Measurements from ENCODE around the gene MAST4.

Gene MAST4

GRCh38 chr5:67045816-67046740 is 449.9 kb downstream of the MAST4 start:
- Histone ChIP-seq H3K36me3 (ENCODE audit: control insufficient read depth, low read length) (no peaks in the 10 kb centered on the region), H3K9me2 (replicated peaks; ENCODE audit: control insufficient read depth, low read length) (no peaks in the 10 kb centered on the region), H3K27ac (ENCODE audit: low read depth, low read length) (no peak overlapping the region), H3K27me3 (ENCODE audit: control insufficient read depth, low read length) (peaks cover 6% of the 10 kb centered on the region; the same call in 1 of the 2 replicates), H3F3A (ENCODE audit: control insufficient read depth, insufficient read depth) (no peaks in the 10 kb centered on the region), H3K79me2 (ENCODE audit: control insufficient read depth, low read length) (no peaks in the 10 kb centered on the region), H3K4me1 (ENCODE audit: control insufficient read depth, low read length) (no peaks in the 10 kb centered on the region), H4K20me1 (ENCODE audit: control insufficient read depth, insufficient read depth, low read depth, low read length) (no peaks in the 10 kb centered on the region), H3K4me2 (ENCODE audit: low read length) (no peak overlapping the region), H3K9me3 (ENCODE audit: control insufficient read depth, insufficient read depth, low read length) (no peaks in the 10 kb centered on the region), H3K4me3 (ENCODE audit: low read length) (no peak overlapping the region)
- TF ChIP-seq, protein P1, sequence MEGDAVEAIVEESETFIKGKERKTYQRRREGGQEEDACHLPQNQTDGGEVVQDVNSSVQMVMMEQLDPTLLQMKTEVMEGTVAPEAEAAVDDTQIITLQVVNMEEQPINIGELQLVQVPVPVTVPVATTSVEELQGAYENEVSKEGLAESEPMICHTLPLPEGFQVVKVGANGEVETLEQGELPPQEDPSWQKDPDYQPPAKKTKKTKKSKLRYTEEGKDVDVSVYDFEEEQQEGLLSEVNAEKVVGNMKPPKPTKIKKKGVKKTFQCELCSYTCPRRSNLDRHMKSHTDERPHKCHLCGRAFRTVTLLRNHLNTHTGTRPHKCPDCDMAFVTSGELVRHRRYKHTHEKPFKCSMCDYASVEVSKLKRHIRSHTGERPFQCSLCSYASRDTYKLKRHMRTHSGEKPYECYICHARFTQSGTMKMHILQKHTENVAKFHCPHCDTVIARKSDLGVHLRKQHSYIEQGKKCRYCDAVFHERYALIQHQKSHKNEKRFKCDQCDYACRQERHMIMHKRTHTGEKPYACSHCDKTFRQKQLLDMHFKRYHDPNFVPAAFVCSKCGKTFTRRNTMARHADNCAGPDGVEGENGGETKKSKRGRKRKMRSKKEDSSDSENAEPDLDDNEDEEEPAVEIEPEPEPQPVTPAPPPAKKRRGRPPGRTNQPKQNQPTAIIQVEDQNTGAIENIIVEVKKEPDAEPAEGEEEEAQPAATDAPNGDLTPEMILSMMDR (IDR thresholded peaks at IDR 0.05; ENCODE audit: low read depth, low read length, poor library complexity, severe bottlenecking), result no peak
- TF ChIP-seq EZH2phosphoT487 (IDR thresholded peaks at IDR 0.05; ENCODE audit: borderline replicate concordance, low read length), result no peak

DNA sequence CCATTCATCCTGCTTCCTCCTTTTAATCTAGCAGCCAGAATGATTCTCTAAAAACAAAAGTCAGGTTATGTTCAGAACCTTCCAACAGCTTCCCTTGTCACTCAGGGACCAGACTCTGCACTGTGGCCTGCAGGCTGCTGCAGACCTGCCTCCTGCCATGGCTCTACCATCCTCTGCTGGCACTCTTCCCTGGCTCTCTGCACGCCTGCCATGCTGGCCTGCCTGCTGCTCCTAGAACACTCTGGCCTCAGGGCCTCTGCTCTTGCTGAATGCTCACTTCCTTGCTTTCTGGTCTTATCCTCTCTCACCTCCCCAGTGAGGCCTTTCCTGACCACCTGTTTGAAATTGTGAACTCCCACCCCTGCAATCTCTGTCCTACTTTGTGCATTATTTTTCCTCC is 451.0 kb downstream of the MAST4 start:
- Histone ChIP-seq H3K36me3 (ENCODE audit: control insufficient read depth, low read length) (no peaks in the 10 kb centered on the region), H3K9me2 (replicated peaks; ENCODE audit: control insufficient read depth, low read length) (no peaks in the 10 kb centered on the region), H3K4me3 (ENCODE audit: low read length) (no peak overlapping the region), H3K4me2 (ENCODE audit: low read length) (no peak overlapping the region), H3K27me3 (ENCODE audit: control insufficient read depth, low read length) (peaks cover 6% of the 10 kb centered on the region; the same call in 1 of the 2 replicates), H3K27ac (ENCODE audit: low read depth, low read length) (no peak overlapping the region), H3F3A (ENCODE audit: control insufficient read depth, insufficient read depth) (no peaks in the 10 kb centered on the region), H3K79me2 (ENCODE audit: control insufficient read depth, low read length) (no peaks in the 10 kb centered on the region), H3K9me3 (ENCODE audit: control insufficient read depth, insufficient read depth, low read length) (no peaks in the 10 kb centered on the region), H4K20me1 (ENCODE audit: control insufficient read depth, insufficient read depth, low read depth, low read length) (no peaks in the 10 kb centered on the region), H3K4me1 (ENCODE audit: control insufficient read depth, low read length) (no peaks in the 10 kb centered on the region)
- TF ChIP-seq, protein P1 (IDR thresholded peaks at IDR 0.05; ENCODE audit: low read depth, low read length, poor library complexity, severe bottlenecking), result no peak
- TF ChIP-seq EZH2phosphoT487 (IDR thresholded peaks at IDR 0.05; ENCODE audit: borderline replicate concordance, low read length), result no peak

DNA sequence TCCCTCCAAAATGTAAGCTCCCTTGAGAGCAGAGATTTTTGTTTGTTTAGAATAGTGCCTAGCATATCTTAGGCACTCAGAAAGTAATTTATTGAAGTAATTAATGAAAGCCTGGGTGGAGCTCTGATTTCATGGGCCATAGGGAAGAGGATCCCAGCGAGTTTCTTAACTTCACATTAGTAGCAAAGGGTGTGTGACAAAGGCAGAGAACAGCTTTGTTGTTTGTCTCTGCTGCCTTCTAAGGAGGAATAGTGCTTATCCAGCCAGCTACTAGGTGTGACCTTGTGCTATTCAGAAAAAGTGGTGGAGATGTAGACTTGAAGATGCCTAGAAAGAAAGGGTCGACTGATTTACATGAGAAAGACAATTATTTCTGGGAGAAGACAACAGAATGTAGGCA is 451.4 kb downstream of the MAST4 start:
- Histone ChIP-seq H3K79me2 (ENCODE audit: control insufficient read depth, low read length) (no peaks in the 10 kb centered on the region), H3K9me2 (replicated peaks; ENCODE audit: control insufficient read depth, low read length) (no peaks in the 10 kb centered on the region), H3K4me3 (ENCODE audit: low read length) (no peak overlapping the region), H3K27me3 (ENCODE audit: control insufficient read depth, low read length) (peaks cover 4% of the 10 kb centered on the region; the same call in 1 of the 2 replicates), H4K20me1 (ENCODE audit: control insufficient read depth, insufficient read depth, low read depth, low read length) (no peaks in the 10 kb centered on the region), H3F3A (ENCODE audit: control insufficient read depth, insufficient read depth) (no peaks in the 10 kb centered on the region), H3K4me2 (ENCODE audit: low read length) (no peak overlapping the region), H3K9me3 (ENCODE audit: control insufficient read depth, insufficient read depth, low read length) (no peaks in the 10 kb centered on the region), H3K27ac (ENCODE audit: low read depth, low read length) (no peak overlapping the region), H3K36me3 (ENCODE audit: control insufficient read depth, low read length) (no peaks in the 10 kb centered on the region), H3K4me1 (ENCODE audit: control insufficient read depth, low read length) (no peaks in the 10 kb centered on the region)
- no peak for TF ChIP-seq EZH2phosphoT487 (IDR thresholded peaks at IDR 0.05; ENCODE audit: borderline replicate concordance, low read length)

DNA sequence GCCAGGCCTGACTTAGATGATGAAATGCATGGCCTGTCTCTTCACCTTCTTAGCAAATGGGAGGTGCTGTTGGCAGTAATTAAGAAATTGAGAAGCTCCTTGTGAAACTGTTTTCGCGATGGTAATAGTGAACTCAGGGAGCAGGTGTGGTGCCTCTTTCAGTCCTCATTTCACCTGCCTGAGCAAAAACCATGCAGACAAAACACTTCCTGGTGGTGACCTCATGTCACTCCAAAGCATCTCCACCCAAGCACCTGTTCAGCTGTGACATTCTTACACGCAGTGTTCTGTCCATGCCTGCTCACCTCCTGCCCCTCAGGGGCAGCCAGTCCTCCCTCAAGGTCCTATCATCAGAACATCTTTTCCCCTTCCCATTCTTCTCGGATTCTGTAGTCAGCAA is 453.9 kb downstream of the MAST4 start:
- Histone ChIP-seq H3K27ac (ENCODE audit: low read depth, low read length) (no peak overlapping the region), H3K79me2 (ENCODE audit: control insufficient read depth, low read length) (no peaks in the 10 kb centered on the region), H3K4me3 (ENCODE audit: low read length) (no peak overlapping the region), H3K9me2 (replicated peaks; ENCODE audit: control insufficient read depth, low read length) (no peaks in the 10 kb centered on the region), H3K4me2 (ENCODE audit: low read length) (no peak overlapping the region), H3K27me3 (ENCODE audit: control insufficient read depth, low read length) (peaks cover 2% of the 10 kb centered on the region; the same call in 1 of the 2 replicates), H3K36me3 (ENCODE audit: control insufficient read depth, low read length) (no peaks in the 10 kb centered on the region), H4K20me1 (ENCODE audit: control insufficient read depth, insufficient read depth, low read depth, low read length) (no peaks in the 10 kb centered on the region), H3F3A (ENCODE audit: control insufficient read depth, insufficient read depth) (no peaks in the 10 kb centered on the region), H3K4me1 (ENCODE audit: control insufficient read depth, low read length) (no peaks in the 10 kb centered on the region), H3K9me3 (ENCODE audit: control insufficient read depth, insufficient read depth, low read length) (no peaks in the 10 kb centered on the region)
- TF ChIP-seq EZH2phosphoT487 (IDR thresholded peaks at IDR 0.05; ENCODE audit: borderline replicate concordance, low read length), result no peak
- TF ChIP-seq, protein P1 (IDR thresholded peaks at IDR 0.05; ENCODE audit: low read depth, low read length, poor library complexity, severe bottlenecking), result no peak

Measured in DOHH2 (cell line).